Panc1 (cell line): ENCODE results near the gene PPIL6.

ENCODE experiments used
- POLR2AphosphoS5 ChIP-seq: IDR thresholded peaks from 2 replicates; pipeline ENCODE4 v1.6.1; 2012; ENCODE audit warnings: mild to moderate bottlenecking, low read depth, low read length, moderate library complexity
- SIN3A ChIP-seq: IDR thresholded peaks from 2 replicates; pipeline ENCODE4 v1.6.1; 2012; ENCODE audit warnings: low read depth, mild to moderate bottlenecking, low read length, moderate library complexity, borderline replicate concordance; ENCODE audit not compliant: insufficient read depth
- TCF7L2 ChIP-seq: IDR thresholded peaks from 2 replicates; pipeline ENCODE4 v1.6.1; 2011; ENCODE audit warnings: mild to moderate bottlenecking, low read depth, low read length, inconsistent platforms
- TF ChIP-seq, protein P1 (sequence below): fragments of 450-650 bp; IDR thresholded peaks from 2 replicates; pipeline ENCODE4 v1.5.1; 2017; ENCODE audit warnings: mild to moderate bottlenecking
- TF ChIP-seq, protein P2 (sequence below), 2 experiments: IDR thresholded peaks; 2 replicates each; pipeline ENCODE4 v1.6.1; 2011 to 2012; ENCODE audit warnings: low read depth in 2 of 2, control low read depth in 1 of 2, low read length in 1 of 2, mild to moderate bottlenecking in 1 of 2, moderate library complexity in 1 of 2; ENCODE audit not compliant: insufficient read depth in 1 of 2

DNA sequence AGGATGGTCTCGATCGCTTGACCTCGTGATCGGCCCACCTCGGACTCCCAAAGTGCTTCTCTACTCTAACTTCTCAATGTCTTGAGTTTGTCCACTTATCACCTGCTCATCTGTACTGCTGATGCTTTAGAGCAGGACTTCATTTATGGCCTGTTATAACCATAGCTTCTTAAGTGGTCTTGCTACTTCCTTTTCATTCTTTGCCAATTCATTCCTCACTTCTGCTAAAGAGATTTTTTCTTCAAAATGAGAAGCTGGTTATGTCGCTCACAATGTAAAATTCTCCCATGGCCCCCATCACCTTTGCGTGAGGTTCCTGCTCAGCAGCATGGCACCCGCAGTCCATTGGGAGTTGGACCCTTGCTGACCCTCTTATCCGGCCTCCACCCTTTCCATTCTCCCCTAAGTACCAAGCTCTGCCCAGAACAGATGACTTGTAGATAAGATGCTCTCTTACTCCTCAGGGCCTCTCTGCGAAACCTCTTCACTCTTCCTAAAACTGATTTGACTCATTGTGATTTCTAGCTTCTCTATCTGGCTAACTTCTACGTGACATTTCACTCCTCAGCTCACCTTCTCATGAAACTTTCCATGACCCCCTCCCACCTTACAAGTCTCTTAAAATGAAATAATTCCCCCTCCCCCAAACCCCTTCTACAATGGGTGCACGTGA, 44.2 kb downstream of the PPIL6 start:
- no peak for TF ChIP-seq POLR2AphosphoS5
- TF ChIP-seq, protein P1, sequence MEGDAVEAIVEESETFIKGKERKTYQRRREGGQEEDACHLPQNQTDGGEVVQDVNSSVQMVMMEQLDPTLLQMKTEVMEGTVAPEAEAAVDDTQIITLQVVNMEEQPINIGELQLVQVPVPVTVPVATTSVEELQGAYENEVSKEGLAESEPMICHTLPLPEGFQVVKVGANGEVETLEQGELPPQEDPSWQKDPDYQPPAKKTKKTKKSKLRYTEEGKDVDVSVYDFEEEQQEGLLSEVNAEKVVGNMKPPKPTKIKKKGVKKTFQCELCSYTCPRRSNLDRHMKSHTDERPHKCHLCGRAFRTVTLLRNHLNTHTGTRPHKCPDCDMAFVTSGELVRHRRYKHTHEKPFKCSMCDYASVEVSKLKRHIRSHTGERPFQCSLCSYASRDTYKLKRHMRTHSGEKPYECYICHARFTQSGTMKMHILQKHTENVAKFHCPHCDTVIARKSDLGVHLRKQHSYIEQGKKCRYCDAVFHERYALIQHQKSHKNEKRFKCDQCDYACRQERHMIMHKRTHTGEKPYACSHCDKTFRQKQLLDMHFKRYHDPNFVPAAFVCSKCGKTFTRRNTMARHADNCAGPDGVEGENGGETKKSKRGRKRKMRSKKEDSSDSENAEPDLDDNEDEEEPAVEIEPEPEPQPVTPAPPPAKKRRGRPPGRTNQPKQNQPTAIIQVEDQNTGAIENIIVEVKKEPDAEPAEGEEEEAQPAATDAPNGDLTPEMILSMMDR: no peak
- no peak for TF ChIP-seq SIN3A
- no peak for TF ChIP-seq TCF7L2
- TF ChIP-seq, protein P2, sequence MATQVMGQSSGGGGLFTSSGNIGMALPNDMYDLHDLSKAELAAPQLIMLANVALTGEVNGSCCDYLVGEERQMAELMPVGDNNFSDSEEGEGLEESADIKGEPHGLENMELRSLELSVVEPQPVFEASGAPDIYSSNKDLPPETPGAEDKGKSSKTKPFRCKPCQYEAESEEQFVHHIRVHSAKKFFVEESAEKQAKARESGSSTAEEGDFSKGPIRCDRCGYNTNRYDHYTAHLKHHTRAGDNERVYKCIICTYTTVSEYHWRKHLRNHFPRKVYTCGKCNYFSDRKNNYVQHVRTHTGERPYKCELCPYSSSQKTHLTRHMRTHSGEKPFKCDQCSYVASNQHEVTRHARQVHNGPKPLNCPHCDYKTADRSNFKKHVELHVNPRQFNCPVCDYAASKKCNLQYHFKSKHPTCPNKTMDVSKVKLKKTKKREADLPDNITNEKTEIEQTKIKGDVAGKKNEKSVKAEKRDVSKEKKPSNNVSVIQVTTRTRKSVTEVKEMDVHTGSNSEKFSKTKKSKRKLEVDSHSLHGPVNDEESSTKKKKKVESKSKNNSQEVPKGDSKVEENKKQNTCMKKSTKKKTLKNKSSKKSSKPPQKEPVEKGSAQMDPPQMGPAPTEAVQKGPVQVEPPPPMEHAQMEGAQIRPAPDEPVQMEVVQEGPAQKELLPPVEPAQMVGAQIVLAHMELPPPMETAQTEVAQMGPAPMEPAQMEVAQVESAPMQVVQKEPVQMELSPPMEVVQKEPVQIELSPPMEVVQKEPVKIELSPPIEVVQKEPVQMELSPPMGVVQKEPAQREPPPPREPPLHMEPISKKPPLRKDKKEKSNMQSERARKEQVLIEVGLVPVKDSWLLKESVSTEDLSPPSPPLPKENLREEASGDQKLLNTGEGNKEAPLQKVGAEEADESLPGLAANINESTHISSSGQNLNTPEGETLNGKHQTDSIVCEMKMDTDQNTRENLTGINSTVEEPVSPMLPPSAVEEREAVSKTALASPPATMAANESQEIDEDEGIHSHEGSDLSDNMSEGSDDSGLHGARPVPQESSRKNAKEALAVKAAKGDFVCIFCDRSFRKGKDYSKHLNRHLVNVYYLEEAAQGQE (IDR thresholded peaks at IDR 0.05; ENCODE audit: insufficient read depth in 1 of 2, low read depth in 2 of 2, low read length in 1 of 2): no peak
